Measurements from ENCODE around the gene TRIM10.

The TRIM10 gene

DNA sequence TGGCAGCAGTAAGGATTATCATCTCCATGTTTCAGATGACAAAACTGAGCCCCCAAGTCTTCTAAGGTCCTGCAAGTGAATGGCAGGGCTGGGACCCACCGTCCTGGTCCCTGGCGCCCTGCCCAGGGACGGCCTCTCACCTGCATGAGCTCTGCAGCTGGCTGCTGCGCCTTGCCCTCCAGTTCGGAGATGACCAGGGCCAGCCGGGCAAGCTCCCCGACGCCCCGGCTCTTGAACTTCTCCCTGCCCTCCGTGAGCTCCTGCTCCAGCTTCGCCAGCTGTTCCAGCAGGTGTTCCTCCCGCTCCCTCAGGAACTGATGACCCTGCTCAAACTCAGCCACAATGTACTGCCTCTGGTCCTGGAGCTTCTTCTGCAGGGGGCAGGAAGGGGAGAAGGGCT lies 35.4 kb upstream of the TRIM10 start:
- no peaks in the 10 kb centered on the region for H3K9me3 ChIP-seq (ENCODE audit: severe bottlenecking)
- peaks cover 81% of the 10 kb centered on the region for H3K36me3 ChIP-seq (ENCODE audit: low read depth)
- TF ChIP-seq, protein P1, sequence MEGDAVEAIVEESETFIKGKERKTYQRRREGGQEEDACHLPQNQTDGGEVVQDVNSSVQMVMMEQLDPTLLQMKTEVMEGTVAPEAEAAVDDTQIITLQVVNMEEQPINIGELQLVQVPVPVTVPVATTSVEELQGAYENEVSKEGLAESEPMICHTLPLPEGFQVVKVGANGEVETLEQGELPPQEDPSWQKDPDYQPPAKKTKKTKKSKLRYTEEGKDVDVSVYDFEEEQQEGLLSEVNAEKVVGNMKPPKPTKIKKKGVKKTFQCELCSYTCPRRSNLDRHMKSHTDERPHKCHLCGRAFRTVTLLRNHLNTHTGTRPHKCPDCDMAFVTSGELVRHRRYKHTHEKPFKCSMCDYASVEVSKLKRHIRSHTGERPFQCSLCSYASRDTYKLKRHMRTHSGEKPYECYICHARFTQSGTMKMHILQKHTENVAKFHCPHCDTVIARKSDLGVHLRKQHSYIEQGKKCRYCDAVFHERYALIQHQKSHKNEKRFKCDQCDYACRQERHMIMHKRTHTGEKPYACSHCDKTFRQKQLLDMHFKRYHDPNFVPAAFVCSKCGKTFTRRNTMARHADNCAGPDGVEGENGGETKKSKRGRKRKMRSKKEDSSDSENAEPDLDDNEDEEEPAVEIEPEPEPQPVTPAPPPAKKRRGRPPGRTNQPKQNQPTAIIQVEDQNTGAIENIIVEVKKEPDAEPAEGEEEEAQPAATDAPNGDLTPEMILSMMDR (IDR thresholded peaks at IDR 0.05; ENCODE audit: poor library complexity, severe bottlenecking) = no peak
- no peak for DNase-seq (ENCODE audit: low spot score)
- no peak overlapping the region for H3K4me3 ChIP-seq (ENCODE audit: severe bottlenecking)
- H3K27me3 ChIP-seq (ENCODE audit: insufficient read depth, poor library complexity, severe bottlenecking) = no peaks in the 10 kb centered on the region
- no peak for ATAC-seq (ENCODE audit: low read depth)
- H3K4me1 ChIP-seq (ENCODE audit: insufficient read depth, poor library complexity, severe bottlenecking) = peaks cover 3% of the 10 kb centered on the region
- no peak overlapping the region for H3K27ac ChIP-seq (ENCODE audit: poor library complexity, severe bottlenecking)

DNA sequence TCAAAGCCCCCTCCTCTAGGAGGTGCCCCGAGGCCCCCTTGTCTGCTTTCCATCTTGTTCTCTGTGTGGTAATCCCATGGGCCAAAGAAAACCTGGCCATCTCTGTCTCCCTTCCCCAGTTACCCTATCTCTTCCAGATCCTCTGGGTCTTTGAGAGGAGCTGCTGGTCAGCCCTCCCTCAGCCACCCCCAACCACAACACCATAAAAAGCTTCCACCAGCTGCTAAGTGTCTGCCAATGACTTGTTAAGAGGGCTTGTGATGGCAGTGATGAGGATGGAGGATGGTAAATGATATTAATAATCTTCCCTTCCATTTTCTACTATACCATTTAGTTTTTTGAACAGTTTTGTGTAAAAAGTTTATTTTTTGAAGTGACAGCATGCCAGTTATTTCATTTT lies 34.9 kb upstream of the TRIM10 start:
- Histone ChIP-seq H3K27ac (ENCODE audit: poor library complexity, severe bottlenecking) (no peak overlapping the region), H3K4me3 (ENCODE audit: severe bottlenecking) (no peak overlapping the region), H3K4me1 (ENCODE audit: insufficient read depth, poor library complexity, severe bottlenecking) (no peaks in the 10 kb centered on the region), H3K9me3 (ENCODE audit: severe bottlenecking) (no peaks in the 10 kb centered on the region), H3K27me3 (ENCODE audit: insufficient read depth, poor library complexity, severe bottlenecking) (no peaks in the 10 kb centered on the region), H3K36me3 (ENCODE audit: low read depth) (peaks cover 78% of the 10 kb centered on the region)
- DNase-seq (ENCODE audit: low spot score) = no peak
- no peak for ATAC-seq (ENCODE audit: low read depth)
- TF ChIP-seq, protein P1 (IDR thresholded peaks at IDR 0.05; ENCODE audit: poor library complexity, severe bottlenecking) = no peak

DNA sequence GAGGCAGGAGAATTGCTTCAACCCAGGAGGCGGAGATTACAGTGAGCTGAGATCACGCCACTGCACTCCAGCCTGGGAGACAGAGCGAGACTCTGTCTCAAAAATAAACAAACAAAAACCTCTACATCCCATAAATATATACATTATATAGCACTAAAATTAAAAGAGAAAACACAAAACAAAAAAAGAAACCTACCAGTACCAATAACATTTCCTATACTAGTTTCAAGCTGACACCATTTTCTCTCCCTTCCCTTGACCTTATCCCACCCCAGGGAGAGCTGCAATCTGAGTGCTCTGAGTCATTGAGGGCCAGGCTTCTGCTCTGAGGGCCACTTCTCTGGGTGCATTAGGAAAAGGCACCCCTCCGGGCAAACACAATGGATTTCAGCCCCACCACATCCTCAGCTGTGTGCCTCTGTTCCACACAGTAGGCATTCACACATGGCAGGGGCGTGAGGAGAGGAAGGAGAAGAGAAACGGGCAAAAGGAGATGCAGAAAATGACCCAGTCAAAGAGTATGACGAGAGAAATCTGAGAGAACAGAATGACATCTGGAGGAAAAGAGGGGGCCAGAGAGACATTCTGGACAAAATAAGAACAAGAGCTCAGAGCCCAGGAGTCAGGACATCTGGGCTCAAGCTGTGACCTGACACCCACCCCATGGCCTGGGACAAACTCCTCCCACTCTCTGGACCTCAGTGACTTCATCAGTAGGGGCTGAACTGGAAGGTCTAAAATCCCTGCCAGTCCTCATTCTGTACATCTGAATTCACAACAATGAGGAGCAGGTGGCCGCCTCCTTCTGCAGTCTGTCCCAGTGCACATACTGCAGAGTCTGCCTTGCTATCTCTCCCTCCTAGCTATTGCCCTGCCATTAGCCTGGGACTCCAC lies 34.0 kb upstream of the TRIM10 start:
- no peak overlapping the region for H3K27ac ChIP-seq (ENCODE audit: poor library complexity, severe bottlenecking)
- no peak for DNase-seq (ENCODE audit: low spot score)
- ATAC-seq (ENCODE audit: low read depth) = no peak
- no peak overlapping the region for H3K4me3 ChIP-seq (ENCODE audit: severe bottlenecking)
- no peaks in the 10 kb centered on the region for H3K27me3 ChIP-seq (ENCODE audit: insufficient read depth, poor library complexity, severe bottlenecking)
- H3K4me1 ChIP-seq (ENCODE audit: insufficient read depth, poor library complexity, severe bottlenecking) = no peaks in the 10 kb centered on the region
- H3K9me3 ChIP-seq (ENCODE audit: severe bottlenecking) = no peaks in the 10 kb centered on the region
- TF ChIP-seq, protein P1 (IDR thresholded peaks at IDR 0.05; ENCODE audit: poor library complexity, severe bottlenecking) = no peak
- H3K36me3 ChIP-seq (ENCODE audit: low read depth) = peaks cover 76% of the 10 kb centered on the region

DNA sequence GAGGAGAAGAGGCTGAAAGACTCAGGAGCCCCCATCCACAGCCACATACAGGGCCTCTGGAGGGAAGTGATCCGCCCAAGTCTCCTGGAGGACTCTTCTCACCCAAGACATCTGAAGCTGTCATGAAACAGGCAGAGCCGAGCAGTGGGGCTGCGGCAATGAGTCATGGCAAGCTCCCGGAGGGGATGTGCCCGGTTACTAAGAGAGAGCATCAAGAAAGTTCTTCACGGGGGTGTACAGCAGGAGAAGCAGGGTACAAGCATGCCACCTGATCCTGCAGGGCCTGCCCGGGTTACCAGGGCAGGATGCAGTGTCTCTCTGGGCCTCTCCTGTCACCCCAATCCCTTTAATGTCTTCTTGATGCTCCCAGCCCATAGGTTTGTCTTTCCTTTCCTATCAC lies 31.1 kb upstream of the TRIM10 start:
- peaks cover 71% of the 10 kb centered on the region for H3K36me3 ChIP-seq (ENCODE audit: low read depth)

More for the DNA sequence above, 31.1 kb upstream of the TRIM10 start:
- Histone ChIP-seq H3K4me3 (ENCODE audit: severe bottlenecking) (no peak overlapping the region), H3K27me3 (ENCODE audit: insufficient read depth, poor library complexity, severe bottlenecking) (no peaks in the 10 kb centered on the region), H3K27ac (ENCODE audit: poor library complexity, severe bottlenecking) (no peak overlapping the region), H3K4me1 (ENCODE audit: insufficient read depth, poor library complexity, severe bottlenecking) (no peaks in the 10 kb centered on the region), H3K9me3 (ENCODE audit: severe bottlenecking) (no peaks in the 10 kb centered on the region)
- DNase-seq (ENCODE audit: low spot score) = no peak
- TF ChIP-seq, protein P1 (IDR thresholded peaks at IDR 0.05; ENCODE audit: poor library complexity, severe bottlenecking) = no peak
- no peak for ATAC-seq (ENCODE audit: low read depth)

Data from RWPE2 (cell line).